8988T (cell line): ENCODE measurements around the gene REEP2.

Experiments used
- DNase-seq: peaks from one replicate; pipeline ENCODE4 v3.0.0; 2011

REEP2 gene

DNA sequence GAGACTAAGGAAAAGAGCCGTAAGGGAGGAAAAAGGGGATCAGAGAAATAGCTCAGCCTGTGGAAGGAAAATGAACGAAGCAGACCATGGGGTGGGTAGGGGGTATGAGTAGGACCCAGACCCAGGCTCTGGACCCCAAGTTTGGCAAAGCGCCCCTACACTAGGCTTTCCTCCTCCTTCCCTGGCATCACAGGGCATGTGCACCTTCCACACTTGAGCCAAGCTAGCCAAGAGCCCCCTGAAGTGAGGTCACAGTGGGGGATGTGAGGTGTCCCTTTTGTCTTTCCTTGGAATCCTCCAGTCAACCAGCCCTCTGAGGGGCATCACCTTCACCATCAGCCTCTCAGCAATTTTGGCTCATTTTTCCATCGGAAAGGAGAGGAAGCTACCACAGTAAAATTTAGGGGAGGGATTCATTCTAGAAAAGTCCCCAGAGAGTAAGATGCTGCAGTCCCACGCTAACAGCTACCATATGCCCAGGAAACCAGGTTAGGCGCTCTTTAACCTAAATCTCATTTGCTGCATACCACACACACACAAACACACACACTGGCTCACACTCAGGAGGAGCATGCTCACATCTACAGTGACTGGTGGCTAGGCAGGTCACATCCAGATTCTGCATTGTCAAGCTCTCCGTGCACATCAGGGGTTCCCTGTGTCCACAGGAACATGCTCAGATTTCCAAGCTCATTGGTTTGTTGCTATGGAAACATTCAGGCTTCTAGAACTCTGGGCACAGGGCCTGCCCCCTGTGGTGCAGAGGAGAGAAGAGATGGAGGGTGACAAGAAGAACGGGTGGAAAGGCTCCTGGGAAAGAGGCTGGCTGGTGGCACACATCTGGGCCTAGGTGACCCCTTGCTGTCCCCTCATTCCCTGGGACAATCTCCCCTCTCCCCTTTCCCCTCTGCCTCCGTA, 9.9 kb downstream of the REEP2 start:
- DNase-seq = no peak

DNA sequence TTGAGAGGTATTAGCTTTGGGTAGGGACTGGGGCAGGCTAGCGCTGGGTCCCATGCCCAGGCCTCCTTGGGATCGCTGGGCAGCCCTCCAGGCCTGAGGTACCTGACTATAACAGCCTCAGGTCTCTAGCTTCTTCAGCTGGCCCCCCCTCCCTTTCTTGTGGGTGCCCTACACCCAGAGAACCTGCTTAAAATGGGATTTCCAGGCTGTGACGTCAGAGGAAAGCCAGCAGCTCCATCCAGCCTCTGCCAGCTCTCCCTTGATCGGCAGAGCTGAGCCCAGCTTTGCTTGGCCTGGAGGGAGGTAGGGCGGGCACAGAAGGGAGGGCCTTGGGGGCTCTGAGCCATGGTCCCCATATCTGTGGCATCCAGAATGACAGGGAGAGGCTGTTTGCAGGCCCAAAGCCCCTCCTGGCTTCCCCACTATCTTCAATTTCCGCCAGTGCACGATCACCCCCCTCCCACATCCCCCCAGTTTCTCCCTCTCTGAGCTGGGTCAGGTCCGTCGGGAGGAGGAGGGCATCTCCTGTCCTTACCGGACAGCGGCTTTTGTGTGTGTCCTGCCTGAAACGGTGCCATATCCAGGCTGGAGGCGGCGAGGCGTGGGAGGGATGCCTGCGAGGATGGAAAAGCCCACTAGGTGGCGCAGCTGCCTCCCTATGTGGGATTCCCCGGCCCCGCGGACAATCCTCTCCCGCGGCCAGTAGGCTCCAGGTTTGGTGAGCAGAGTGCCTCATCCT, 10.8 kb downstream of the REEP2 start:
- DNase-seq = peak; percentile 98

DNA sequence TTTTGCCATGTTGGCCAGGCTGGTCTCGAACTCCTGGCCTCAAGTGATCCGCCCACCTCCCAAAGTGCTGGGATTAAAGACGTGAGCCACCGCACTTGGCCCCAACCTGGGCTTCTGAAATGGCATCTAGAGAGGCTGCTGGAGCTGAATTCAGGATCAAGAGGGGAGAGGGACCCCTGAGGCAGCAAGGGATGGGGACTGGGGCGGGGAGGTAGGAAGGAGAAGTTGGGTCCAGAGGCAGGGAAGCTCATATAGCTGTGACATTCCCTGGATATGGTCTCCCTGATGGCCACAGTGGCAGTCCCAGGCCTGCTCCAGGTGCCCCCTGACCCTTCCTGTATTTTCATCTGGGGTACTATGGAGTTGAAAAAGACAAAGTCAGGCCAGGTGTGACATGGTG, 12.1 kb downstream of the REEP2 start:
- no peak for DNase-seq

DNA sequence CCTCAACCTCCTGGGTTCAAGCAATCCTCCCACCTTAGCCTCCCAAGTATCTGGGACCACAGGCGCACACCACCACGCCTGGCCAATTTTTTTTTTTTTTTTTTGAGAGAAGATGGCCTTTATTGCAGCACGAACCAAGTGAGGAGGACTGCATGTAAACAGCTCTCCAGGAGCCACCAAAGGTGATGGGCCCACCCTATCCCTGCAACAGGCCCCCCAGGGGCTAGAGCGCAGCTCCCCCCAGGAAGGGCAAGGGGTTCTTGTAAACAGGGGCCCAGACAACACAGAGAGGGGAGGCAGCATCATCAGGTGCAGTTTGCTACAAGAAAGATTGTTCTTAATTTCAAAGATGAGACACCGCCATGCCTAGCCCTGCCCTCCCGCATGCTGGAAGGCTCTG, 13.9 kb downstream of the REEP2 start:
- no peak for DNase-seq

DNA sequence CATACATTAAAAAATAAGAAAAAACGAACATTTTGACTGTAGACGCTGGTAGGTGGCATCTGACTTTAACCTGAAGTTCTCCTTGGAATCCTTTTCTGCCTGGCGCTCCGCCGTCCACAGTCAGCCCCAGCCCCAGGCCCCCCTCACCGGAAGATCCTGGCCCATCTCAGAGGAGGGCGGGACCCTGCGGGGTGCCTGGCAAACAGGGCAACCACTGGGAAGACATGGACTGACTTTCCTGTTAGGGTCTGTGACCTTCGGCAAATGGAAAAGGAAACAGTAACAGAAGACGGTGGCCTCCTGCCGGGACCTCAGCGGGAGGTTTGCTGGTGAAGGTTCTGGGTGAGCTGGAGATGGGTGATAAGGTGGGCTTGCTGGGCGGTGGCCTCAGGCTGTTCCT, 14.7 kb downstream of the REEP2 start:
- no peak for DNase-seq

DNA sequence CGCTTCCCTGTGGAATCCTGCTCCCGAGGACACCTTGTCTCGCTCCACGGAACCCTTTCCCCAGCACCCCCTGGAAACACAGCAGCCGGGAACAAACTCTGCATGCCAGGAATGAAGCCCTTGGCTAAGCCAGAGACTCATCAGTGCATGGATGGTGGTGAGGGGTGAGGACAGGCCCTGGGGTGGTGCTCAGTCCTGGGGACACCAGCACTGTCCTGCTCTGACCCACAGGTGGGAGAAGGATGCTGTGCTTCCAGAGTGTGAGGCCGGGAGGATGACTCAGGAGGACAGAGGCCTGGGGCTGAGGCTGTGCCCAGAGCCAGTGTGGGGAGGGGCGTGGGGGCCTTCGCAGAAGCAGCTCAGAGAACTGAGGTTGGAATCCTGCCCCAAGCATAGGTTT, 15.3 kb downstream of the REEP2 start:
- DNase-seq = no peak

DNA sequence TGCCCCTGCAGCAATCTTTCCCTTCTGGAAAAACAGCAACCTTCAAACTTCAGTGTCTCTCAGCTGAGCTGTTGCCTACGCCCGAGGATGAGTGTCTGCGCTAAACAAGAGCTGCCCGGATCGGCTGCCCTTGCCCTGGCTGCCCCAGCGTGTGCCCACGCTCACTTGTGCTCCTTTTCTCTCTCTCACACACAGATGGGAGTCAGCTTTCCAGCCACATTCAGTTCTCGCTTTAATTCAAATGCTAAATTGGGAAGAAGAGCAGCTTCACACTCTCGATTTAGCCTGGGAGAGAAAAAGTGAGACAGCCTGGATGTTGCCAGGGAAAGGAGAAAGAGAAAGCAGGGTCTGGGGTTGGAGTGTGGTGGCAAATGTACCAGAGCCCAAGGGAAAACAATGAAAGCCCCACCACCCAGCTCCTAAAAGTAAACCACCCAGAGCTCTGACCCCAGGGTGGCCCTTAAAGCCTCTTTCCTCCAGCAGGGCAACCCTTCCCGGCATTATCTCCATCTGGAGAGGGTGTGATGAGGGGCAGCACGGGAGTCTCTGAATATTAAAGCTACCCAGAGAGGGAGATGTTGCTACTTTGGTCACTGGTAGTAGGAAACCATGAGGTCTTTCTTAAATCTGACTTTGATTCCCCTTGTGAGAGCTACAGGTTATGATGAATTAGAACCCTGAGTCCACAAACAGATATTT, 16.5 kb downstream of the REEP2 start:
- DNase-seq = no peak

DNA sequence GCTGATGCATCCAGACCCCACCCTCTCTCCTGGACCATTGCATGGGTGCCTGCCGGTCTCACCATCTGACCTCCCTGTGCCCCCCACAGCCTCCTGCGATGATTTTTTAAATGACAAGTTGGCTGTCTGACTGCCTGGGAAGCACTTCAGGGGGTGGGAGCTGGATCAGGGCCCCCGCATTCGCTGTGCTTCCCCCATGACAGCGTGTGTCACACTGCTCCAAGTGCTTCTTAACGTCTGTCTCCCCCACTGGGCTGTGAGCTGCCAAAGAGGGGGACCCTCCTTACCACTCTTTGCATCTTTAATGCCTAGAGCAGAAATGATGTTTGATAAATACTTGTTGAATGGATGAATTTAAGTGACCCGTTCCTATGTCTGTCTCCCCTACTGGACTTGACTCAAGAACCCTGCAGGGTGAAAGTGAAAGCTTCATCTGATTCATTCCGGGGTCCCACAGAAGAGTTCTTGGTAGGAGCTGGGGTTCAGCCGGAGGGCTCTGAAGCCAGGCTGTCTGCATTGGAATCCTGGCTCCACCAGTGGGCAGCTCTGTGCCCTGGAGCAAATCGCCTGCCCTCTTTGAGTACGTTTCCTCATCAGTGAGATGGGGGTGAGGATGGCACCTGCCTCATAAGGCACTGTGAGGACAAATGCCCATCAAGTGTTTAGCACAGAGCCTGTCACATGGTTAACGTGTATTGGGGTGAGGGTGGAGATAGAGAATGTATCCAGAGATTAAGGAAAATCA, 18.8 kb downstream of the REEP2 start:
- no peak for DNase-seq

DNA sequence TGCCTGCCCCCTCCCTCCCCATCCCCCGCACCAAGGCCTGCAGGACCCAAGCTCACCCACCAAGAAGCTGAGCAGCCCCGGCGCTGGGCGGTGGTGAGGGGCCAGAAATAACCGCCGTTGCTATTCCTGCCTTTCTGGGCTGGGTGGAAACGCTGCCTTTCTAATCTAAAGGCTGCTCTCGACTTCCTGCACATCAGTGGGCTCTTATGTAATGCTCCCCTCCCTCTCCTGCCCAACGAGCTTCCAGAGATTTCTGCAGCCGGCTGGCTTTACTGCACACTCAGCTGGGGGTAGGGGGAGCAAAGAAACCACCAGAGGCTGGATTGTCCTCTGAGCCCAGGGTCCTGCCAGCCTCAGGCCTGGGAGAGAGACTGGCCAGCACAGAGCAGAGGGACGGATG, 19.5 kb downstream of the REEP2 start:
- DNase-seq = no peak

DNA sequence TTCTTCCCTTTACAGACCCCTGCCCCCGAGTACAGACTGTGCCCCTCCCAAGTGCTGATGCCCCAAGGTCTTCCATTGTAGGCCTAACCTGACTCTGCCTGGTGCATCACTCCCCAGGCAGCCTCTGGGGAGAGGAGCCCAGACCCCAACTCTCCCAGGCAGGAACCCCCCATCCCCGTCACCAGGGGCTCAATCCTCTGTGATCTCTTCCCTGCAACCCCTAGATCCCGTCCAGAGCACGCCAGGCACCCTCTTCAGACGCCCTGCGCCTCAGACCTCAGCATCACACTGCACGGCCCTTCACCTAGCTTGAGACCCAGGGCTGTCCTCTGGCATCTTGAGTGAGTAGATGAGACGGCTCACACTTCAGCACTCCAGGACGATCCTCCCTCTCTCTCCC, 20.0 kb downstream of the REEP2 start:
- DNase-seq = no peak

DNA sequence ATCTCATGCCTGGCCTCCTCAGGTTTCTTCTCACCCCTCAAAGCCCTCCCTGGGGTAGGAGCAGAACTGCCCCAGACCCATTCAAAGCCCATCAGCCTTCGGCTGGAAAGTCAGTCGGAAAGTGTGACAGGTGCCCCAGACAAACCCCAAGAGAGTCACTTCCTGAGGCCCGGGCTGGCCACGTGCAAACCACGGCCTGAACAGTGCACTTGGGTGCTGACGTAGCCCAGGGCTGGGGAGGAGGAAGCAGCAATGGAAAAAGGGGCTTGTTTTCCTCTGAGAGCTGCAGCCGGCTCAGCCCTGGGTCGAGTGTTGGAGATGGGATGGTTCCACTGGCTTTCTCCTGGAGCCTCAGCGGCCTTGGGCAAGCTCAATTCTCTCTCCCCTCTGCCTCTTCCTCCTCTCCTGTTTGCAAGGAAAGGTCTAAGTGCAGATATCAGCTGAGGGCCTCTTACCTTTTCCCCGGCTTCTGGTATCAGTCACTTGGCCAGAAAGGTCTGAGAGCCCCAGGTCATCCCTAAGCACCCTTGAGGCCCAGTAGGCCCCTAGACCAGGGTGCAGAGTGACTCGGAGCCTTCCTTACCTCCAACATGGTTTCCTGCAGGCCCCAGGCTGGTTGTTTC, 20.6 kb downstream of the REEP2 start:
- no peak for DNase-seq

DNA sequence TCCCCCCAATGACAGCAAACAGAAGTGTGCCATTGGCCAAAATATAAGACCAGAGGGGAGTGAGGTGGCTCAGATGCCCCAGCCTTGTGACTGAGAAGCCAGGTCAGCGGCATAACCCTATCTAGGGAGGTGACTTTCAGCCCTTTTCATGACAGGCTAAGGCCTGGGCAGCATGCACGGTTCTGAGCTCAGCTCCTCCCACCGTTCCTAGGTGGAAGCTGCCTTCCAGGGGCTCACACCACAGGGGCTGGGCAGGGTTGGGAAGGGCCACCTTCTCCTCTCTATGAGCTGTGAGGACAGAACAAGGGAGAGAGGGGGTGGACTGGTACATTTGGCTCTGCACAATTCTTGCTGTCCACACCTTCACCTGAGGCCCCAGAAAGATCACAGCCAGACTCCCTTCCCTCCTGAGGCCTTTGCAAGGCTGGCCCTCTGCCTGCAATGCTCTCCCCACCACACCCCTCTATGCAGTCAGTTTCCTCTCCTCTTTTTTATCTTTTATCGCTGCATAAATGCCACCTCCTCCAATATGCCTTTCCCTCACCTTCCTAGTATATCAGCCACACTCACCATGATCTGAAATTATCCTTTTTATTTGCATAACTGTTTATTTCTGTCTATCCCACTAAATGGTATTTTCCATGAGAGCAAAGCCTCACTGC, 21.3 kb downstream of the REEP2 start:
- no peak for DNase-seq

DNA sequence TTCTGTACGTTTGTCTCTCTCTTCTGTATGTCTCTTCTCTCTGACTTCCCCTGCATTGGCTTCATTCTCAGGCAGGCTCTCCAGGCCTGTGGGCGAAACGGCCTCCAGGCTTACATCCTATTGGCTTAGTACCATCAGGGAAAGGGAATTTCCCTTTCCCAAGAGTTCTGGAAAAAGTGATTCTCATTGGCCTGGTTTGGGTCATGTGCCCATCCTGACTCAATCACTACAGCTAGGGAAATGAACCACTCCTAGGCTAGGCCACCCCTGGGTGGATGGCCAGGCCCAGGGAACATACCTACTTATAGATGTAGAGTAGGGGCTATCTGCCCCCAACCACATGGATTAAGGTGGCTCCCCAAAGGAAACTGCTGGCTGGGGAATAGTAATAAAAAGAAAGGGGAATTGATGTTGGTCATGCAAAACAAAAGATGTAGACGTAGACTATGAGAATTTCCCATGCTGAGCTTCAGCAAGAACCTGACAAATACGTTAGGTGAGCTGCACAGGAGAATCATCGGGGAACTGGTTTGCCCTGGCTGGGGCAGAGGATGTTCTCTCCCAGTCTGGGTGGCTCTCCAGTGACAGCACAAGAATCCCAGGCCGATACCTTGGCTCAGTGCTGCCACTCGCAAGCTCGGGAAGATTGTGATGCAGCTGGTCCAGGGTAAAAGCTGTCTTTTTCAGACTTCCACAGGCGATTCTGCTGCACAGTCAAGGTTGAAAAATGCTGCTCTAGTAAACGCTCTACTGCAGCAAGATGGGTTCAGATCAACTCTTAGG, 22.7 kb downstream of the REEP2 start:
- DNase-seq = peak; percentile 21

DNA sequence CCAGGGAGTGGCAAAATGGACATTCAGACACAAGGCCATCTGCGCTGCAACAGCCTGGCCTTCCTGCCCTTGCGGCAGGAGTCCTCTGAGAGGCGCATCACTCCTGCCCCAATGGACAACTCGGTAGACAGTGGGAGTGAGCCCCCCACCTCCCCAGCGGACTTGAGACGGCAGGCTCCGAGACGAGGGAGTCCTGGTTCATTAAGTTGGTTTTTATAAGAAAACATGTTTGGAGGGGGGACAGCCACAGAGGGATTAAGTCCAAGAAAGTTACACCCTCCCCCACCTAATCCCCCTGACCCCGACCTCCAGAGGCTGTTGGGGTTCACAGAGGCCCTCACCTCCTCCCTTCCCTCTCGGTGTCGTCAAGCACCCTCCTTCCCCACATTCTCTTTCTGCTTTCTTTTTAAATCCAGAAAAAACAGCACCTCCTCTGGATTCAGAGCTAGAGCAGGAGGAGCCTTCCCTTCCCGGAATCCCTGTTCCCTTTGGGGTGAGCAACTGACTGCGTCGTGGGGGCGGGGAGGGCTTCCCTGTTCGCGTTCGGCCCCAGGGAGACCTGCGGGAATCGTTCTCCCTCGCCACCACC, 24.7 kb downstream of the REEP2 start:
- DNase-seq = peak; percentile 32

DNA sequence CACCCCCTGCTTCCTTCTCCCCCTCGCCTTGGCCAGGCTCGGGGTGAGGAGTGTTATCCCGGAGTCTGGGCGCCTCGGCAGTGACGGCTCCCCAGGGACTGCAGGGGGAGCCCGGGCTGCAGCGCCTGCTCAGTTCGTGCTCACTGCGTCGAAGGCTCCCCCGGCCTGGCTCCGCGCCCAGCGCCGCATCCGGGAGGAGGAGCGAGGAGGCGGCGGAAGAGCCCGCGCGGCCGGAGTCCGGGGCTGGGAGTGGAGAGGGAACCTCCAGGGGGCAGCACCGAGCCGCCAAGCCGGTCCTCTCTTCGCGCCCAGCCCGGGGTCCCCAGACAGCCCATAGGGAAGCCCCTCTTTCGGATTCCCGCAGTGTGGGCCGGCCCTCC, 25.1 kb downstream of the REEP2 start:
- DNase-seq = peak; percentile 94

DNA sequence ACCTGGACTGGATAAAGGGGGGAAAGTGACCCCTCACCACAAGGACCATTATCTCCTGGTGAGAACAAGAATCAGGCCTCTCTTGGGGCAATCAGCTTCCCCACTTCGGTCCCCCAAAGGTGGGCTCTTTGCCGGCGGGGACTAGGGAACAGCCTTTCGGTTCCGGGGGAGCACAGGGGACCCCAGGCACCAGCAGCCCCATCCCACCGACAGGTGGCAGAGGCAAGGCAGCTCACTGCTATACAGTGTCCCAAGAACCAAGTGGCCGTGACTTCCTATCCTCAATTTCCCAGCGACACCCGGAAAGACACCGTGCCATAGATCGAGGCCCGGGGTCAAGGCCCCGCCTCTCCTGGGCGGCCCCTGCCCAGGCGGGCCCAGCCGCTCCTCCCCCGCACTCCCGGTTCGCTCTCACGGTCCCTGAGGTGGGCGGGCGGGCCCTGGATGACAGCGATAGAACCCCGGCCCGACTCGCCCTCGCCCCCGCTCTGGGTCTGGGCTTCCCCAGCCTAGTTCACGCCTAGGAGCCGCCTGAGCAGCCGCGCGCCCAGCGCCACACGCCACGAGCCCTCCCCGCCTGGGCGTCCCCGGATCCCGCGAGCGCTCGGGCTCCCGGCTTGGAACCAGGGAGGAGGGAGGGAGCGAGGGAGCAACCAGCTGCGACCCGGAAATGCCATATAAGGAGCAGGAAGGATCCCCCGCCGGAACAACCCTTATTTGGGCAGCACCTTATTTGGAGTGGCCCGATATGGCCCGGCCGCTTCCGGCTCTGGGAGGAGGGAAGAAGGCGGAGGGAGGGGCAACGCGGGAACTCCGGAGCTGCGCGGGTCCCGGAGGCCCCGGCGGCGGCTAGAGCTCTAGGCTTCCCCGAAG, 25.8 kb downstream of the REEP2 start:
- peak; percentile 93 for DNase-seq

DNA sequence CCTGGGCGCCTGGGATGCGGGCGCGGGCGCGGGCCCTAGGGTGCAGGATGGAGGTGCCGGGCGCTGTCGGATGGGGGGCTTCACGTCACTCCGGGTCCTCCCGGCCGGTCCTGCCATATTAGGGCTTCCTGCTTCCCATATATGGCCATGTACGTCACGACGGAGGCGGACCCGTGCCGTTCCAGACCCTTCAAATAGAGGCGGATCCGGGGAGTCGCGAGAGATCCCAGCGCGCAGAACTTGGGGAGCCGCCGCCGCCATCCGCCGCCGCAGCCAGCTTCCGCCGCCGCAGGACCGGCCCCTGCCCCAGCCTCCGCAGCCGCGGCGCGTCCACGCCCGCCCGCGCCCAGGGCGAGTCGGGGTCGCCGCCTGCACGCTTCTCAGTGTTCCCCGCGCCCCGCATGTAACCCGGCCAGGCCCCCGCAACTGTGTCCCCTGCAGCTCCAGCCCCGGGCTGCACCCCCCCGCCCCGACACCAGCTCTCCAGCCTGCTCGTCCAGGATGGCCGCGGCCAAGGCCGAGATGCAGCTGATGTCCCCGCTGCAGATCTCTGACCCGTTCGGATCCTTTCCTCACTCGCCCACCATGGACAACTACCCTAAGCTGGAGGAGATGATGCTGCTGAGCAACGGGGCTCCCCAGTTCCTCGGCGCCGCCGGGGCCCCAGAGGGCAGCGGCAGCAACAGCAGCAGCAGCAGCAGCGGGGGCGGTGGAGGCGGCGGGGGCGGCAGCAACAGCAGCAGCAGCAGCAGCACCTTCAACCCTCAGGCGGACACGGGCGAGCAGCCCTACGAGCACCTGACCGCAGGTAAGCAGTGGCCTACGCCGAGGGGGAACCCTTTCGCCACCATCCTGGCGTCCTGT, 26.6 kb downstream of the REEP2 start, which contains the start of gene EGR1:
Gene EGR1, plus strand, starts transcription at position 219 of the 864 bp plus-strand sequence. Its CDS starts 283 bp downstream, at position 502.
- DNase-seq = peak; percentile 94

DNA sequence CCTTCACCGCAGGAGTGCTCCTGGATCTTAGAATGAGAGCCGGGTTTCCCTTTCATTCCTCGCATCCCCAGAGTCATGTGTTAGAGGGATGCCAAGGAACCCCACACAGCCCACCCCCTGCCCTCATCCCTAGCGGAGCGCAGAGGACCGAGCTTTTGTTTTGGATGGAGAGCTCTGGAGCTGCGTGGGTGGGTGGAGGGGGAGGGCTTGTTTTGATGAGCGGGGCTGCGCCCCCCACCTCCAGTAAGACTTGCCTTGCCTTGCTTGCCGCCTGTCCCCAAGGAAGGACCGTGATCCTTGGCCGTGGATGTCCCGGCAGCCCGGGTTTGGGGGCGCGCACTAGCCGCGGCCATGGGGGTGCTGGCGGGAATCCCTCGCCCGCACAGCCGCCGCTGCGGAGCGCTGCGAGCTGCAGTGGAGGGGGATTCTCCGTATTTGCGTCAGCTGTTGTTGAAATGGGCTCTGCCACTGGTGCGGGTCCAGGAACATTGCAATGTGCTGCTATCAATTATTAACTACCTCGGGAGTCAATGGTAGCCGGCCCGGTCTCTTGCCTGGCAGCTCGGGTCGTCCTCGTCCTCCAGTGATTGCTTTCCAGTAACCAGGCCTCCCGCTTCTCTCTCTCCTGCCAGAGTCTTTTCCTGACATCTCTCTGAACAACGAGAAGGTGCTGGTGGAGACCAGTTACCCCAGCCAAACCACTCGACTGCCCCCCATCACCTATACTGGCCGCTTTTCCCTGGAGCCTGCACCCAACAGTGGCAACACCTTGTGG, 27.5 kb downstream of the REEP2 start:
- no peak for DNase-seq
